WERI-Rb-1 (cell line): ENCODE data around the gene LRP1.

Experiments
- DNase-seq: peaks from one replicate; pipeline ENCODE4 v3.0.0-alpha.2; 2020
- H3K27ac ChIP-seq: fragments of 250-450 bp; sonication (Bioruptor Pico); 2 replicates; pipeline ENCODE4 v1.5.1; 2020; ENCODE audit warnings: mild to moderate bottlenecking, moderate library complexity
- H3K27me3 ChIP-seq: fragments of 250-450 bp; sonication (Bioruptor Pico); 2 replicates; pipeline ENCODE4 v1.5.1; 2021; ENCODE audit warnings: mild to moderate bottlenecking, low read depth, moderate library complexity; ENCODE audit not compliant: insufficient read depth, severe bottlenecking
- H3K36me3 ChIP-seq: fragments of 250-450 bp; sonication (Bioruptor Pico); 2 replicates; pipeline ENCODE4 v1.5.1; 2020; ENCODE audit warnings: mild to moderate bottlenecking, moderate library complexity
- H3K4me3 ChIP-seq: 2 replicates; pipeline ENCODE4 v1.5.1; 2011; ENCODE audit warnings: low read depth, mild to moderate bottlenecking, control low read depth, low read length
- H3K9me3 ChIP-seq: fragments of 250-450 bp; sonication (Bioruptor Pico); 2 replicates; pipeline ENCODE4 v1.5.1; 2021; ENCODE audit warnings: mild to moderate bottlenecking, moderate library complexity; ENCODE audit not compliant: severe bottlenecking
- TF ChIP-seq, protein P1 (sequence below): IDR thresholded peaks from 2 replicates; pipeline ENCODE4 v1.5.1; 2011; ENCODE audit warnings: low read depth, mild to moderate bottlenecking, control low read depth, inconsistent platforms, low read length

The LRP1 gene

DNA sequence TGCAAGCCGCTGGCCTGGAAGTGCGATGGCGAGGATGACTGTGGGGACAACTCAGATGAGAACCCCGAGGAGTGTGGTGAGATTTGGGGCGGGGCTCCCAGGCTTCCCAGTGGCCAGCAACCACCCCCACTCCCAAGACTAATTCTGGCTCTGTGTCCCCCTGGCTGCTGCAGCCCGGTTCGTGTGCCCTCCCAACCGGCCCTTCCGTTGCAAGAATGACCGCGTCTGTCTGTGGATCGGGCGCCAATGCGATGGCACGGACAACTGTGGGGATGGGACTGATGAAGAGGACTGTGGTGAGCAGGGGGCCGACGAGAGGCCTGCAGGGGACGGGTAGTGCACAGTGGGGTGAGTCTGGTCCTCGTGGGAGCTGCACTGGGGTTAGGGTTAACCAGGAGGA is 76.2 kb downstream of the LRP1 start:
- no peak overlapping the region for H3K4me3 ChIP-seq
- H3K9me3 ChIP-seq: no peaks in the 10 kb centered on the region
- no peaks in the 10 kb centered on the region for H3K27me3 ChIP-seq
- no peak overlapping the region for H3K27ac ChIP-seq
- no peak for DNase-seq
- peaks cover 3% of the 10 kb centered on the region; the same call in 1 of the 2 replicates for H3K36me3 ChIP-seq
- TF ChIP-seq, protein P1, sequence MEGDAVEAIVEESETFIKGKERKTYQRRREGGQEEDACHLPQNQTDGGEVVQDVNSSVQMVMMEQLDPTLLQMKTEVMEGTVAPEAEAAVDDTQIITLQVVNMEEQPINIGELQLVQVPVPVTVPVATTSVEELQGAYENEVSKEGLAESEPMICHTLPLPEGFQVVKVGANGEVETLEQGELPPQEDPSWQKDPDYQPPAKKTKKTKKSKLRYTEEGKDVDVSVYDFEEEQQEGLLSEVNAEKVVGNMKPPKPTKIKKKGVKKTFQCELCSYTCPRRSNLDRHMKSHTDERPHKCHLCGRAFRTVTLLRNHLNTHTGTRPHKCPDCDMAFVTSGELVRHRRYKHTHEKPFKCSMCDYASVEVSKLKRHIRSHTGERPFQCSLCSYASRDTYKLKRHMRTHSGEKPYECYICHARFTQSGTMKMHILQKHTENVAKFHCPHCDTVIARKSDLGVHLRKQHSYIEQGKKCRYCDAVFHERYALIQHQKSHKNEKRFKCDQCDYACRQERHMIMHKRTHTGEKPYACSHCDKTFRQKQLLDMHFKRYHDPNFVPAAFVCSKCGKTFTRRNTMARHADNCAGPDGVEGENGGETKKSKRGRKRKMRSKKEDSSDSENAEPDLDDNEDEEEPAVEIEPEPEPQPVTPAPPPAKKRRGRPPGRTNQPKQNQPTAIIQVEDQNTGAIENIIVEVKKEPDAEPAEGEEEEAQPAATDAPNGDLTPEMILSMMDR: no peak

DNA sequence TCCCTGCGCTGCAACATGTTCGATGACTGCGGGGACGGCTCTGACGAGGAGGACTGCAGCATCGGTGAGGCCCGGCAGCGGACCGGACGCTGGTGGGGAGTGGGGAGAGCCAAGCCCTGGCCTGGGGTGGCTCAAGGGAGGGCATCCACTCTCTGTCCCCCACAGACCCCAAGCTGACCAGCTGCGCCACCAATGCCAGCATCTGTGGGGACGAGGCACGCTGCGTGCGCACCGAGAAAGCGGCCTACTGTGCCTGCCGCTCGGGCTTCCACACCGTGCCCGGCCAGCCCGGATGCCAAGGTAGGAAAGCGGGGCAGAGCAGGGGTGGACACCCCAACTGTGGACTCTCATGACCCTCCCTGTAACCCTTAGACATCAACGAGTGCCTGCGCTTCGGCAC is 76.9 kb downstream of the LRP1 start:
- Histone ChIP-seq H3K27me3 (no peaks in the 10 kb centered on the region), H3K27ac (no peak overlapping the region), H3K36me3 (peaks cover 3% of the 10 kb centered on the region; the same call in 1 of the 2 replicates), H3K4me3 (no peak overlapping the region), H3K9me3 (no peaks in the 10 kb centered on the region)
- TF ChIP-seq, protein P1: no peak
- DNase-seq: no peak

DNA sequence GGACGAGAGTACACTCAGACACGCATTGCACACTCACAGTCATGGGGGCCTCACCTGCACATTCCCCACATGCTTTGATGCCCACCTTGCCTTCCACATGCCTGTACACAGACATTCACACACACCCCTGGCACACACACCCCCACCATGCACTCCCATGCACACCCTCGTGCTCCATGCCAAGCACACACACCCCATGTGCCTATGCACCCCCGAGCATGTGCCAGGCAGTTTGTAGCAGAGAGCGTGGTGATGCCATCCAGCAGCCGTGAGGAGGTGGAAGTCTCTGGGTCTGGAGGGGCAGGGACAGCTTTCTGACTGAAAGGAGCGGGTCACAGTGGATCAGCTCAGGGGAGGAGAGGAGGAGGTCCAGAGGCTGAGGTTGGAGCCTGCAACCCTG is 77.6 kb downstream of the LRP1 start:
- Histone ChIP-seq H3K9me3 (no peaks in the 10 kb centered on the region), H3K27ac (no peak overlapping the region), H3K27me3 (no peaks in the 10 kb centered on the region), H3K36me3 (peaks cover 3% of the 10 kb centered on the region; the same call in 1 of the 2 replicates), H3K4me3 (no peak overlapping the region)
- TF ChIP-seq, protein P1: no peak
- no peak for DNase-seq

DNA sequence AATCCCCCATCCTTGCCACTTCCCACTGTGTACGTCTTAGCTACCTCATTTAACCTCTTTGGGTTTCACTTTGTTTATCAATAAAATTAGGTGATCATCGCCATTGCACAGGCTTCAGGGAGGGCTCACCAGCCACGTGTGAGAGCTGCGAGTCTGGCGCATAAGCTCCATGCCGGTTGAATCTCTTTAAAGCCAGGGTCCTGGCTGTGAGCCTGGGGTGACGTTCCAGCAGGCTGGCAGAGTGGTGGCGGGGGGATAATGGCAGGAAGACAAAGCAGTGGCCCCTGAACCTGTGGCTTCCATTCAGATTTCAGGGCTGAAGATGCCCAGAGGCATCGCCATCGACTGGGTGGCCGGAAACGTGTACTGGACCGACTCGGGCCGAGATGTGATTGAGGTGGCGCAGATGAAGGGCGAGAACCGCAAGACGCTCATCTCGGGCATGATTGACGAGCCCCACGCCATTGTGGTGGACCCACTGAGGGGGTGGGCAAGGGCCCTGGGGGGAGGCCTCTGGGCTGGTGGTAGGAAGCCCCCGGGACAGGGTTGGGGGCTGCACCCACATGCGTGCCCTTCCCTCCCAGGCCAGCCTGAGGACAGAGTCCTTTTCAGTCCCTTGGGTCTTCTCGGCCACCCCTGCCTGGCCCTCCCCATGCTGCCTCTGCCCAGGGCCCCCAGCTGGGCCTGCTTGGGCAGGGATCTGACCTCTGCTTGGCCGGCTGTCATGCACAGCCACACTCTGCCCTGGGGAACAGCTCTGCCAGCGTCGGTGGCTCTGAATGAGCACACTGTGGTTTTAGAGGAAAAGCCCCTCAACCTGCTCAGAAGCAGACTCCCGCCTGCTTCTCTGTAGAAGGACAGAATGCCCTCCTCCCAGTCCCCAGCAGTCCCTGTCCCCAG is 79.7 kb downstream of the LRP1 start:
- Histone ChIP-seq H3K36me3 (peaks cover 3% of the 10 kb centered on the region; the same call in 1 of the 2 replicates), H3K4me3 (no peak overlapping the region), H3K27ac (no peak overlapping the region), H3K9me3 (no peaks in the 10 kb centered on the region), H3K27me3 (no peaks in the 10 kb centered on the region)
- TF ChIP-seq, protein P1: no peak
- no peak for DNase-seq

DNA sequence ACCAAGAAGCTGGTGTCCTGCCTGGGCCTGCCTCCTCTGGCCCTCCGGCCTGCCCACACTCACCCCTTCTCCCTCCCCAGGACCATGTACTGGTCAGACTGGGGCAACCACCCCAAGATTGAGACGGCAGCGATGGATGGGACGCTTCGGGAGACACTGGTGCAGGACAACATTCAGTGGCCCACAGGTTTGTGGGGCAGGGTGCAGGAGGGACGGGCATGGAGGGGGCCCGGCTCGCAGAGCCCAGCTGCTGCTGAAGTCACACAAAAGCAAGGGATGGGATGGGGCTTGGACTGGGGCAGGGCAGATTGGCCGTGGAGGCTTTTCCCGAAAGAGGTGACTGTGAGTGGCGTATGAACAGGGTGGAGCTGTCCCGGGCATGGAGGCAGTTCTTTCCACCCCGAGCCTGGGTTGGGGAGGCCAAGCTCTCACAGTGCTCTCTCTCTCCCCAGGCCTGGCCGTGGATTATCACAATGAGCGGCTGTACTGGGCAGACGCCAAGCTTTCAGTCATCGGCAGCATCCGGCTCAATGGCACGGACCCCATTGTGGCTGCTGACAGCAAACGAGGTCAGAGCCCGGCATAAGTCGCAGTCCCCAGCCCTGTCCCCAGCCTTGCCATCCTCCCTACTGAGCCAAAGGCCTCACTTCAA is 80.5 kb downstream of the LRP1 start:
- Histone ChIP-seq H3K4me3 (no peak overlapping the region), H3K9me3 (no peaks in the 10 kb centered on the region), H3K27me3 (no peaks in the 10 kb centered on the region), H3K27ac (no peak overlapping the region), H3K36me3 (no peaks in the 10 kb centered on the region)
- TF ChIP-seq, protein P1: no peak
- no peak for DNase-seq
